Measurements from ENCODE around the gene INAFM2.

INAFM2 gene

GRCh38 chr15:40348474-40348870, 25.0 kb downstream of the INAFM2 start:
- TF ChIP-seq TAF1 (IDR thresholded peaks at IDR 0.05; ENCODE audit: borderline replicate concordance, low read depth, low read length), result no peak
- TF ChIP-seq POLR2AphosphoS5 (IDR thresholded peaks at IDR 0.05; ENCODE audit: low read depth, low read length), result no peak
- no peak for TF ChIP-seq POLR2A (IDR thresholded peaks at IDR 0.05; ENCODE audit: low read depth, low read length)
- no peak for FAIRE-seq
- DNase-seq (ENCODE audit: insufficient read length), result no peak

- FAIRE-seq (no peak), DNase-seq (ENCODE audit: insufficient read length) (no peak)
These were observed 25.7 kb downstream of the INAFM2 start for GRCh38 chr15:40349163-40349562.

GRCh38 chr15:40352281-40352901, 28.9 kb downstream of the INAFM2 start:
- DNase-seq (ENCODE audit: insufficient read length), result no peak
- TF ChIP-seq POLR2AphosphoS5 (IDR thresholded peaks at IDR 0.05; ENCODE audit: low read depth, low read length) (no peak), POLR2A (IDR thresholded peaks at IDR 0.05; ENCODE audit: low read depth, low read length) (no peak), TAF1 (IDR thresholded peaks at IDR 0.05; ENCODE audit: borderline replicate concordance, low read depth, low read length) (no peak)

More at GRCh38 chr15:40349163-40349562, 25.7 kb downstream of the INAFM2 start:
- TF ChIP-seq POLR2AphosphoS5 (IDR thresholded peaks at IDR 0.05; ENCODE audit: low read depth, low read length) (no peak), POLR2A (IDR thresholded peaks at IDR 0.05; ENCODE audit: low read depth, low read length) (no peak), TAF1 (IDR thresholded peaks at IDR 0.05; ENCODE audit: borderline replicate concordance, low read depth, low read length) (no peak)

GRCh38 chr15:40353697-40354096, 30.2 kb downstream of the INAFM2 start:
- DNase-seq (ENCODE audit: insufficient read length), result no peak
- TF ChIP-seq POLR2A (IDR thresholded peaks at IDR 0.05; ENCODE audit: low read depth, low read length) (no peak), POLR2AphosphoS5 (IDR thresholded peaks at IDR 0.05; ENCODE audit: low read depth, low read length) (no peak), TAF1 (IDR thresholded peaks at IDR 0.05; ENCODE audit: borderline replicate concordance, low read depth, low read length) (no peak)
- no peak for FAIRE-seq

More at GRCh38 chr15:40352281-40352901, 28.9 kb downstream of the INAFM2 start:
- FAIRE-seq, result no peak

GRCh38 chr15:40354408-40355171, 31.1 kb downstream of the INAFM2 start:
- no peak for FAIRE-seq
- TF ChIP-seq POLR2AphosphoS5 (IDR thresholded peaks at IDR 0.05; ENCODE audit: low read depth, low read length) (no peak), POLR2A (IDR thresholded peaks at IDR 0.05; ENCODE audit: low read depth, low read length) (no peak), TAF1 (IDR thresholded peaks at IDR 0.05; ENCODE audit: borderline replicate concordance, low read depth, low read length) (no peak)
- no peak for DNase-seq (ENCODE audit: insufficient read length)

GRCh38 chr15:40355976-40356585, 32.6 kb downstream of the INAFM2 start:
- DNase-seq (ENCODE audit: insufficient read length), result no peak
- TF ChIP-seq POLR2A (IDR thresholded peaks at IDR 0.05; ENCODE audit: low read depth, low read length) (no peak), POLR2AphosphoS5 (IDR thresholded peaks at IDR 0.05; ENCODE audit: low read depth, low read length) (no peak), TAF1 (IDR thresholded peaks at IDR 0.05; ENCODE audit: borderline replicate concordance, low read depth, low read length) (no peak)
- no peak for FAIRE-seq

- no peak for FAIRE-seq
- no peak for DNase-seq (ENCODE audit: insufficient read length)
- TF ChIP-seq TAF1 (IDR thresholded peaks at IDR 0.05; ENCODE audit: borderline replicate concordance, low read depth, low read length), result no peak
- no peak for TF ChIP-seq POLR2AphosphoS5 (IDR thresholded peaks at IDR 0.05; ENCODE audit: low read depth, low read length)
- TF ChIP-seq POLR2A (IDR thresholded peaks at IDR 0.05; ENCODE audit: low read depth, low read length), result no peak
These were observed 33.8 kb downstream of the INAFM2 start for GRCh38 chr15:40357246-40357645.

GRCh38 chr15:40357723-40358470, 34.4 kb downstream of the INAFM2 start, which contains the start of gene DISP2:
Gene DISP2 (plus strand): TSS chr15:40358219. CDS start chr15:40358322, 103 bp downstream.
- TF ChIP-seq POLR2AphosphoS5 (IDR thresholded peaks at IDR 0.05; ENCODE audit: low read depth, low read length) (no peak), POLR2A (IDR thresholded peaks at IDR 0.05; ENCODE audit: low read depth, low read length) (no peak), TAF1 (IDR thresholded peaks at IDR 0.05; ENCODE audit: borderline replicate concordance, low read depth, low read length) (no peak)
- DNase-seq (ENCODE audit: insufficient read length) (peak; percentile 99), FAIRE-seq (peak; percentile 93)

GRCh38 chr15:40358471-40359353, 35.2 kb downstream of the INAFM2 start:
- DNase-seq (ENCODE audit: insufficient read length) (no peak), FAIRE-seq (no peak)
- TF ChIP-seq TAF1 (IDR thresholded peaks at IDR 0.05; ENCODE audit: borderline replicate concordance, low read depth, low read length) (no peak), POLR2AphosphoS5 (IDR thresholded peaks at IDR 0.05; ENCODE audit: low read depth, low read length) (no peak), POLR2A (IDR thresholded peaks at IDR 0.05; ENCODE audit: low read depth, low read length) (no peak)

GRCh38 chr15:40360015-40360414, 36.5 kb downstream of the INAFM2 start:
- TF ChIP-seq POLR2AphosphoS5 (IDR thresholded peaks at IDR 0.05; ENCODE audit: low read depth, low read length) (no peak), TAF1 (IDR thresholded peaks at IDR 0.05; ENCODE audit: borderline replicate concordance, low read depth, low read length) (no peak), POLR2A (IDR thresholded peaks at IDR 0.05; ENCODE audit: low read depth, low read length) (no peak)
- DNase-seq (ENCODE audit: insufficient read length) (no peak), FAIRE-seq (no peak)
